Sigmoid colon (tissue), 7 donors: ENCODE results near the gene GSN. TPM values are rescaled to one million over a fixed set of nuclear protein-coding genes. Genes with fewer than 3 reads are reported as not detected.

Source experiments
- DNase-seq: peaks from one replicate; pipeline ENCODE4 v3.0.0-alpha.2; 2019
- H3K27ac ChIP-seq, 4 donors: fragments of 200-600 bp; sonication (generic); one replicate each; pipeline ENCODE4 v1.5.1; 2016 to 2019; ENCODE audit warnings: mild to moderate bottlenecking in 1 of 4
- H3K27me3 ChIP-seq, 3 donors: fragments of 200-600 bp; sonication (generic); one replicate each; pipeline ENCODE4 v1.5.1; 2019; ENCODE audit warnings: mild to moderate bottlenecking in 1 of 3
- H3K36me3 ChIP-seq, 4 donors: fragments of 200-600 bp; sonication (generic); one replicate each; pipeline ENCODE4 v1.5.1; 2016 to 2019
- H3K4me1 ChIP-seq, 4 donors: fragments of 200-600 bp; sonication (generic); one replicate each; pipeline ENCODE4 v1.5.1; 2017 to 2019
- H3K4me3 ChIP-seq, 4 donors: fragments of 200-600 bp; sonication (generic); one replicate each; pipeline ENCODE4 v1.5.1; 2017 to 2019; ENCODE audit warnings: mild to moderate bottlenecking in 2 of 4, moderate library complexity in 1 of 4
- H3K9me3 ChIP-seq, 4 donors: fragments of 200-600 bp in 3 of 4; sonication (generic) in 3 of 4; one replicate each; pipeline versions ENCODE4 v1.5.1 to v1.6.1; 2013 to 2019
- CTCF ChIP-seq, 4 experiments: fragments of 450-650 bp in 3 of 4; fragments of 200-600 bp in 1 of 4; IDR thresholded peaks; one replicate each; pipeline ENCODE4 v1.5.1; 2016 to 2019; ENCODE audit warnings: antibody characterized with exemption in 4 of 4, mild to moderate bottlenecking in 3 of 4, moderate library complexity in 2 of 4
- EP300 ChIP-seq, 4 donors: sonication (generic); formaldehyde crosslinking; IDR thresholded peaks; one replicate each; pipeline ENCODE4 v1.6.1; 2017; ENCODE audit warnings: antibody characterized with exemption in 4 of 4
- POLR2A ChIP-seq, 2 donors: fragments of 450-650 bp; IDR thresholded peaks; one replicate each; pipeline ENCODE4 v1.6.1; 2016; ENCODE audit warnings: antibody characterized with exemption in 2 of 2, mild to moderate bottlenecking in 2 of 2, moderate library complexity in 2 of 2
- POLR2AphosphoS5 ChIP-seq, 4 donors: sonication (generic); formaldehyde crosslinking; IDR thresholded peaks; one replicate each; pipeline ENCODE4 v1.6.1; 2017; ENCODE audit warnings: antibody characterized with exemption in 4 of 4
- WGBS, 2 donors: extraction: QIAGEN DNeasy Blood & Tissue Kit; methylation state at CpG; one replicate each; pipeline ENCODE4 v1.1.7; 2013; 5-methylcytosine and 5-hydroxymethylcytosine counted together
- intact Hi-C: fragments of 100-400 bp; cut with DNase I; formaldehyde crosslinking; loops from one replicate; pipeline ENCODE4 v1.15.1; 2023
- polyA plus RNA-seq, 3 donors: library from polyadenylated mRNA; stranded (reverse); fragments of 200-250 nt; gene quantifications; one replicate each; pipeline ENCODE4 v1.2.3, GENCODE V29; 2013
- total RNA-seq, 4 donors: library from RNA; depleted of rRNA; stranded (reverse); fragments of >200 nt; gene quantifications; one replicate each; pipeline ENCODE4 v1.1.0, GENCODE V29; 2016
- donor health status: healthy with polysubstance abuse.
- donor health status: Bipolar disorder and iron deficiency.
- donor health status: healthy.

GSN gene
- total and polyA plus RNA-seq, 7 donors = 333 to 2,826 (median 1,610) TPM

GRCh38 chr9:121295662-121296191 is 27.8 kb downstream of the GSN start:
- H3K9me3 ChIP-seq = no peaks in the 10 kb centered on the region

GRCh38 chr9:121296213-121297127 is 28.5 kb downstream of the GSN start:
- Histone ChIP-seq H3K9me3 (no peaks in the 10 kb centered on the region), H3K27me3 (no peaks in the 10 kb centered on the region), H3K4me3 (no peak overlapping the region), H3K36me3 (no peaks in the 10 kb centered on the region), H3K4me1 (peaks cover 0 to 95% (median 94%) of the 10 kb centered on the region in 4 donors), H3K27ac (peak overlapping the region; percentile 94 to 99 (median 97))
- DNase-seq = no peak
- no peak for TF ChIP-seq EP300 (IDR thresholded peaks at IDR 0.05)
- TF ChIP-seq POLR2A (IDR thresholded peaks at IDR 0.05) = no peak
- no peak for TF ChIP-seq POLR2AphosphoS5 (IDR thresholded peaks at IDR 0.05)
- TF ChIP-seq CTCF (IDR thresholded peaks at IDR 0.05) = no peak
- intact Hi-C loops = loop anchor here (5.0 kb wide), 1 partner anchor 84 kb away; no protein-coding TSS in a partner anchor
- 78 to 80% methylated on average over 7 of the region's 7 CpGs for WGBS, 2 donors

More at GRCh38 chr9:121295662-121296191, 27.8 kb downstream of the GSN start:
- TF ChIP-seq EP300 (IDR thresholded peaks at IDR 0.05) = no peak
- TF ChIP-seq POLR2AphosphoS5 (IDR thresholded peaks at IDR 0.05) = no peak
- TF ChIP-seq POLR2A (IDR thresholded peaks at IDR 0.05) = no peak
- no peak for TF ChIP-seq CTCF (IDR thresholded peaks at IDR 0.05)
- Histone ChIP-seq H3K4me3 (no peak overlapping the region), H3K4me1 (peaks cover 0 to 92% (median 90%) of the 10 kb centered on the region in 4 donors), H3K27me3 (no peaks in the 10 kb centered on the region), H3K36me3 (no peaks in the 10 kb centered on the region), H3K27ac (peak overlapping the region; percentile 94 to 99 (median 97))
- peak; percentile 71 for DNase-seq
- WGBS, 2 donors = 82 to 85% methylated on average over 5 of the region's 5 CpGs
- intact Hi-C loops = loop anchor here (5.0 kb wide), 1 partner anchor 83 kb away; no protein-coding TSS in a partner anchor

- DNase-seq = no peak
- Histone ChIP-seq H3K4me3 (no peak overlapping the region), H3K36me3 (peaks cover 3 to 7% (median 6%) of the 10 kb centered on the region in 4 donors), H3K9me3 (no peaks in the 10 kb centered on the region), H3K27me3 (no peaks in the 10 kb centered on the region), H3K27ac (peak overlapping the region; percentile 94 to 99 (median 97)), H3K4me1 (peaks cover 0 to 96% (median 94%) of the 10 kb centered on the region in 4 donors)
- no peak for TF ChIP-seq EP300 (IDR thresholded peaks at IDR 0.05)
- peak in 2 of 4 donors; percentile 10 to 11 for TF ChIP-seq POLR2AphosphoS5 (IDR thresholded peaks at IDR 0.05)
- intact Hi-C loops = loop anchor here (5.0 kb wide), 1 partner anchor 85 kb away; no protein-coding TSS in a partner anchor
- 60 to 68% methylated on average over 4 of the region's 4 CpGs for WGBS, 2 donors
These were observed 29.4 kb downstream of the GSN start for GRCh38 chr9:121297389-121297788.

- Histone ChIP-seq H3K27ac (peak overlapping the region; percentile 94 to 99 (median 97)), H3K9me3 (no peaks in the 10 kb centered on the region), H3K4me1 (peaks cover 0 to 96% (median 94%) of the 10 kb centered on the region in 4 donors), H3K36me3 (peaks cover 10 to 14% (median 13%) of the 10 kb centered on the region in 4 donors), H3K4me3 (no peak overlapping the region), H3K27me3 (no peaks in the 10 kb centered on the region)
- intact Hi-C loops = loop anchor here (2.0 to 5.0 kb wide), 2 partner anchors 19 to 86 kb away; no protein-coding TSS in a partner anchor
- 90 to 91% methylated on average over 7 of the region's 7 CpGs for WGBS, 2 donors
- no peak for TF ChIP-seq POLR2A (IDR thresholded peaks at IDR 0.05)
- no peak for TF ChIP-seq POLR2AphosphoS5 (IDR thresholded peaks at IDR 0.05)
- no peak for TF ChIP-seq CTCF (IDR thresholded peaks at IDR 0.05)
- no peak for TF ChIP-seq EP300 (IDR thresholded peaks at IDR 0.05)
- no peak for DNase-seq
These were observed 30.1 kb downstream of the GSN start for GRCh38 chr9:121298016-121298538.
